AG10803 (cell line): Measurements from ENCODE around the gene ERCC6L.

Source experiments
- DNase-seq: peaks from one replicate; pipeline ENCODE4 v3.0.0; 2010; ENCODE audit warnings: low read depth
- H3K4me3 ChIP-seq: 2 replicates; pipeline ENCODE4 v1.5.1; 2011; ENCODE audit warnings: mild to moderate bottlenecking, low read length, control low read depth
- TF ChIP-seq, protein P1 (sequence below): conservative IDR thresholded peaks from 2 replicates; pipeline ENCODE4 v1.5.1; 2011; ENCODE audit warnings: mild to moderate bottlenecking, low read length, control low read depth, inconsistent platforms

The ERCC6L gene

DNA sequence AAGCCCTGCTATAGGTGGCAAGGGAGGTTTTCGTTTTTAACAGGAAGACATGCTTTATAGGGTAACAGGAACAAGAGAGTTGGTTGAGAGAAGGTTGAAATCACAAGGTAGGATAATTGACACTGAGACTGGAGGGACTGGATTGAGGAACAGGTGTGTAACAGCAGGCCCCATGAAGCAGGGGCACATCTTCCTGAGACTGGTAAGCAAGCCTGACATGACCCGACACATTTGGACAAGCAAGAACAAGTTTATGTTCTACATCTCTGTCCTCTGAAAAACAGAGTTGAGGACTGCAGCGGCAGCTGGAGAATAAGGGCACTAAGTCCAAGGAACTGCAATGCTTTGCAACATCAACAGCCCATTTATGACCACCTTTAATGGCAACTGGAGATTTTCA lies 33.0 kb upstream of the ERCC6L start:
- TF ChIP-seq, protein P1, sequence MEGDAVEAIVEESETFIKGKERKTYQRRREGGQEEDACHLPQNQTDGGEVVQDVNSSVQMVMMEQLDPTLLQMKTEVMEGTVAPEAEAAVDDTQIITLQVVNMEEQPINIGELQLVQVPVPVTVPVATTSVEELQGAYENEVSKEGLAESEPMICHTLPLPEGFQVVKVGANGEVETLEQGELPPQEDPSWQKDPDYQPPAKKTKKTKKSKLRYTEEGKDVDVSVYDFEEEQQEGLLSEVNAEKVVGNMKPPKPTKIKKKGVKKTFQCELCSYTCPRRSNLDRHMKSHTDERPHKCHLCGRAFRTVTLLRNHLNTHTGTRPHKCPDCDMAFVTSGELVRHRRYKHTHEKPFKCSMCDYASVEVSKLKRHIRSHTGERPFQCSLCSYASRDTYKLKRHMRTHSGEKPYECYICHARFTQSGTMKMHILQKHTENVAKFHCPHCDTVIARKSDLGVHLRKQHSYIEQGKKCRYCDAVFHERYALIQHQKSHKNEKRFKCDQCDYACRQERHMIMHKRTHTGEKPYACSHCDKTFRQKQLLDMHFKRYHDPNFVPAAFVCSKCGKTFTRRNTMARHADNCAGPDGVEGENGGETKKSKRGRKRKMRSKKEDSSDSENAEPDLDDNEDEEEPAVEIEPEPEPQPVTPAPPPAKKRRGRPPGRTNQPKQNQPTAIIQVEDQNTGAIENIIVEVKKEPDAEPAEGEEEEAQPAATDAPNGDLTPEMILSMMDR: no peak
- H3K4me3 ChIP-seq: no peak overlapping the region
- DNase-seq: no peak

DNA sequence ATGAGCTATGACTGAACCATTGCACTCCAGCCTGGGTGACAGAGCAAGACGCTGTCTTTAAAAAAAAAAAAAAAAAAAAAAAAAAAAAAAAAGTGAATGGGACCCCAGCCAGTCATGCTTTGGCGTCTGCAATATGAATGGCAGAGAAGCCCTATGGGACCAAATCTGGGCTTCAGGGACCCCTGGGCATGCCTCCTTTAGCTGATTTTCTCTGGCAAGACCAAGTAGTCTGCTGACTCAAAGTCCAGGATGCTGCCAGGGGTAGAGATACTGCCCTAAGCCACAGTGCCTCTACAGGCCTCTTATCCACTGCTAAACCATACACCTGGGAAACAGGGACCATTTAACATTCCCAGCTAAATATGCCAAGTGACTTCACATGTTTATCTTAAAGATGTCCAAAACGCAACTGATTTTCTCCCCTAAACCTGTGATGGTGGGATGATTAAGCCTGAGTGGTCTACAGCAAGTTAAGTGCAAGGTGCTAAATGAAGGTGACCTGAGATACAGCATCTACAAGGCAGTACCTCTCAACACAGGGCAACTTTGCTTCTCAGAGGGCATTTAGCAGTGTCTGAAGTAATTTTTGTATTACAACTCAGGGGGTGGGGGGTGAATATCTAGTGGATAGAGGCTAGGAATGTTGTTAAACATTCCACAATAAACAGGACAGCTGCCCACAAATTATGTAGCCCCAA lies 32.4 kb upstream of the ERCC6L start:
- H3K4me3 ChIP-seq: no peak overlapping the region
- TF ChIP-seq, protein P1: no peak
- no peak for DNase-seq

DNA sequence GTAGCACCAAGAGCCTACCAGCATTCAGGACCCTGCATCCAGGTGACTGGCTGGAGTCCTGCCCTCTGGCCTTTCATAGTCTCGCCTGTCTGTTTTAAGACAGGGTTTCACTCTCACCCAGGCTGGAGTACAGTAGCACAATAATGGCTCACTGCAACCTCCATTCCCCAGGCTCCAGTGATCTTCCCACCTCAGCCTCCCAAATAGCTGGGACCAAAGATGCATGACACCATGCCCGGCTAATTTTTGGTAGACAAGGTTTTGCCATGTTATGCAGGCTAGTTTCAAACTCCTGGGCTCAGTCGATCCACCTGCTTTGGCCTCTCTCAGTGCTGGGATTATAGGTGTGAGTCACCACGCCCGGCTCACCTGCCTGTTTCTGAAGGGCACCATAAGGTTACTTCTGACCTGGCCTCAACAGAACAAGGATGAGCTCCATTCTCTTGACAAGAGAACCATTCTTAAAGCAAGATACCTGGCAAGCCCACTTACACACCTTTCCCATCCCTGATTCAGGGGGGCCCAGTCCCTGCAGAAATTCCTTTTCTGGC lies 31.6 kb upstream of the ERCC6L start:
- no peak for DNase-seq
- no peak overlapping the region for H3K4me3 ChIP-seq
- TF ChIP-seq, protein P1: no peak

DNA sequence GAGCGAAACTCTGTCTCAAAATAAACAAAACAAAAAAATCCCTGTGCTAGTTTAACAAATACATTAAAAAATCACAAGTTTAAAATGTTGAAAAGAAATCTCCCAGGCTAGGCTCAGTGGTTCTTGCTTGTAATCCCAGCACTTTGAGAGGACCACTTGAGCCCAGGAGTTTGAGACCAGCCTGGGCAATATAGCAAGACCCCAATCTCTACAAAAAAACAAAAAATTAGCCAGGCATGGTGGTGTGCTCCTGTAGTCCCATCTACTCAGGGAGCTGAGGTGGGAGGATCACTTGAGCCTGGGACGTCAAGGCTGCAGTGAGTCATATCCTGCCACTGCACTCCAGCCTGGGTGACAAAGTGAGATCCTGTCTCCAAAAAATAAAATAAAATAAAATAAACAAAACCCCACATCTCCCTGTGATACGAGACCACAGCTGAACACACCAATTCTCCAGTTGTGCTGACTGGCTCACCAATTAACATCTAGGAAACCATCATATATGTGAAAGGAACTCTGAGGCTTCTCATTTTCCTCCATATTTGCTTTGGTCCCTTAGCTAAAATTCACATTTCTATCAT lies 30.9 kb upstream of the ERCC6L start:
- no peak overlapping the region for H3K4me3 ChIP-seq
- TF ChIP-seq, protein P1: no peak
- peak; percentile 41 for DNase-seq

DNA sequence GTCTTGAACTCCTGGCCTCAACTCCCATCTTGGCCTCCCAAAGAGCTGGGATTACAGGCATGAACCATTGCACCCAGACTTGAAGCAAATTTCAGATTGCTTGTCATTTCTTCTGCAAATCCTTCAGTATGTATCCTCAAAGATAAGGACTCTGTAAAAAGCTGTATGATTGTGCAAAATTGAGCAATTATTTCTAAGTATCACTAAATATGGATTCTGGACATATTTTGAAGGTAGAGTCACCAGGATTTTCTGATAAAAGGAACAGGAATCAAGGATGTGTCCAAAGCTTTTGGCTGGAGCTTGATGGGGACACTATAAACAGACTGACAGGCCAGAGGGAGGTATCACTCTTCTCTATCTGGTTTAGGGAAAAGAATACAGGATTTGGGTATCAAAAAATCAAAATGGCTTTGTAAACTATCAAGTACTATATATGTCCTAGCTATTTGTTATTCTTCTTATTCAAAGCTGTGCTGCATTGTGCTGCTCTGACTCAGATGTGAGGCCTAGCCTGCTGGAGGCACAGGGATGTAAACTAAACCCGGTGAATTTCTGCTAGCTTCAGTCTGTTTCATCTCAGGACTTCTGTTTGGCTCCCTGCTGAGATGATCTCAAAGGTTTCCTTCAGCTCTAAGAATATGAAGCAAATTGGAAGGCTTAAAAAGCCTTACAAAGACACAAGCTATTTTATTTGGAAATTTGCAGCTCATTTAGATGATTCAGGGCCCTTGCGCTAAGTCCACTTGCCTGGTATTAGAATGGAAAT lies 30.0 kb upstream of the ERCC6L start:
- no peak overlapping the region for H3K4me3 ChIP-seq
- DNase-seq: peak; percentile 37
- TF ChIP-seq, protein P1: no peak

DNA sequence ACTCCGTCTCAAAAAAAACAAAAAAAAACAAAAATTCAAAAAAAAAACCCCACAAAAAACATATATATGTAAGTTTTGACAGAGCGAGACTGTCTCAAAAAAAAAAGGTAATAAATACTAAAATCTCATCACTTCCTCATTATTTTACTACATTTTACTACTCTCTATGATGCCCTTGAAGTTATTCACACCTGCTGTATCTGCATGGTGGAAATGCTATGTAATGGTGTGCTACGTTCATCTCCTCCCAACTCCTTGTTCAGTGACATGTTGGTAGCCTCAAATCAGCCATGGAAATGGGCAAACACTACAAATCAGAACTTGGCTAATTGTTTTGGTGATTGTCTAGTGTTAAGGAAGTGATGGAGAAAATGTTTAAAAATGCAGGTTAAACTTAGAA lies 26.4 kb upstream of the ERCC6L start:
- TF ChIP-seq, protein P1: no peak
- no peak overlapping the region for H3K4me3 ChIP-seq
- no peak for DNase-seq

DNA sequence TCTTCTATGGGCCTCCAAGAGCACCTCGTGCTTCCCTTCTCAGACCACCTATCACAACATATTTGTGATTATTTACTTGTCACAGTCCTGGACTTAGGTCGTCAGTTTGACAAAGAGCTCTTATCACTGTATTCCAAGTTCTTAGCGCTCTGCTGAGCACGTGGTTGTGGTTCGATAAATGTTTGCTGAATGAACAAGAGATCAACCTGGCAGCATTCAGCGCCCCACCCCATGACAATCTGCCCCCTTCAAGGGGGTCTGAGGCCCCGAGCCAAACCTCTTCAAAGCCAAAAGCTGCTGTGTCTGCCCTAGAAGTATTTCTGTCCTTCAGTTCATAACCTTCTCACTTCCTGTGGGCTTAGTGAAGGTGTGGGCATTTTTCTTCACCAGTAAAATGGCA lies 23.2 kb upstream of the ERCC6L start:
- DNase-seq: no peak
- TF ChIP-seq, protein P1: no peak

More for the DNA sequence above, 23.2 kb upstream of the ERCC6L start:
- H3K4me3 ChIP-seq: no peak overlapping the region
